Islet of Langerhans (tissue), 1 donor: ENCODE measurements around the gene KATNIP.
"Not testable (repeated sequence)": the region's sequence is repeated elsewhere in the genome, so short reads cannot be mapped to it uniquely, and the experiment has no call there.

ENCODE experiments used
- FAIRE-seq: peaks from one replicate; lab custom pipeline; 2011; peaks lifted over from hg19 to GRCh38; lab: Jason Lieb, UNC

Gene KATNIP

GRCh38 chr16:27538528-27538927 is 11.4 kb upstream of the KATNIP start:
- no peak for FAIRE-seq

DNA sequence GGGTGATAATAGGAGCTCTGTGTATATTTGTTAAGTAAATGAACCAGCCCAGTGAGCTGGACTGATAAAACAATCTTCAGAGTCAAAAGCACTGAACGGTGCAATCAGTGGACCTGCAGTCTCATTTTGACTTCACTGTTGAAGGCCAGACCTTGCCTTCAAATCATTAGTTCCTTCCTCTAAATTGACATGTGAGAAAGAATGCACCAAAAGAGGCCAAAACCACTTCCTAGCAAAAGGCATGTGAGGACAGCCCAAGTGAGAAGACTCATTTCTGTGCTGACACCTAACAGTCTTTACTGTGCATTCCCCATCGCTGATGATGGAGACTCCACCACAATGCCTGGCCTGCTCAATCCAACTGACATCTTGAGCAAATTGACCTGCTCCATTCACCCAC is 10.8 kb upstream of the KATNIP start:
- FAIRE-seq, result no peak

DNA sequence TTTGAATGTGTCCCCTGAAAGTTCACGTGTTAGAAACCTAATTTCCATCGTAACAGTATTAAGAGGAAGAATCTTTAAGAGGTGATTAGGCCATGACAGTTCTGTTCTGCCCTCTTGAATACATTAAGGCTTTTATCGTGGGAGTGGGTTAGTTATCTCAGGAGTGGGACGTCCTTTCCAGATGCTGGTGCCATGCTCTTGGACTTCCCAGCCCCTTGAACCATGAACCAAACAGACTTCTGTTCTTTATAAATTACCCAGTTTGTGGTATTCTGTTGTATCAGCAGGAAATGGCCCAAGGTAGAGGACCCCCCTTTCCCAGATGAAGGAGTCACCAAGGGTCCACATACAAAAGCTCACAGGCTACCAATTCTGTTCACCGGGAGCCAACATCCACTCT is 10.3 kb upstream of the KATNIP start:
- FAIRE-seq, result no peak

- FAIRE-seq, result no peak
Measured at GRCh38 chr16:27543801-27544200, 6.1 kb upstream of the KATNIP start.

GRCh38 chr16:27544671-27545070 is 5.3 kb upstream of the KATNIP start:
- FAIRE-seq, result no peak

DNA sequence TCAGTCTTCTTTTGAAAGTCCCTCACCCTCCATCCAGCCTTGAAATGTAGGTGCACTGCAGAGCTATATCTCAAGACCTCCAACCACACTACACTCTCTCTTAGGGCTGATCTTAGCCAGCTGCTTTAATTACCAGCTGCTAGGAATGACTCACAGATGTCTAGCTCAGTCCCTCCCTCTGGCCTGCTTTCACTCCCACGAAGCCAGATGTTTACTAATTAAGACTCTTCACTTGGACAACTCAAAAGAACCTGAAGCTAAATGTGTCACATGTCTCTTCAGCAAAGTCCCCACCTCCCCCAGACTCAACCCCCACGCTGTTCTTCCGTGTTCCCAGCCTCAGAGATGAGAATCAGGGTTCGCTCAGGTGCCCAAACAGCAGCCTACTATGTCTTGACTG is 2.8 kb upstream of the KATNIP start:
- no peak for FAIRE-seq

- no peak for FAIRE-seq
Measured at GRCh38 chr16:27547851-27548250, 2.1 kb upstream of the KATNIP start.

DNA sequence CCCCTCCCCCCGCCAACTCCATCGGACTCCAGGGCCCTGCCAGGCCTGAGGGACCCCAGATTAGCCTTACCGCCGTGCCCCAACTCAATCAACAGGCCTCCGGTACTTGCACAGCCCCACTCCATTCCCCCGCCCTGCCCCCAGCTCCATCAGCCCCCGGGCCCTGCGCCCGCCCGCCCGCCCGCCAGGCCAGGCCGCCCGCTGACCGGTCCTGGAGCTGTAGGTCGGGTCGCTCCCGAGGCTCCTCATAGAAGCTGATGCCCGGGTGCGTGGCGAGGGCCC is 539 bp upstream of the KATNIP start:
- no peak for FAIRE-seq

GRCh38 chr16:27550582-27550920 is 607 bp downstream of the KATNIP start:
- FAIRE-seq, result no peak

GRCh38 chr16:27551036-27551435 is 1.1 kb downstream of the KATNIP start:
- FAIRE-seq, result no peak

DNA sequence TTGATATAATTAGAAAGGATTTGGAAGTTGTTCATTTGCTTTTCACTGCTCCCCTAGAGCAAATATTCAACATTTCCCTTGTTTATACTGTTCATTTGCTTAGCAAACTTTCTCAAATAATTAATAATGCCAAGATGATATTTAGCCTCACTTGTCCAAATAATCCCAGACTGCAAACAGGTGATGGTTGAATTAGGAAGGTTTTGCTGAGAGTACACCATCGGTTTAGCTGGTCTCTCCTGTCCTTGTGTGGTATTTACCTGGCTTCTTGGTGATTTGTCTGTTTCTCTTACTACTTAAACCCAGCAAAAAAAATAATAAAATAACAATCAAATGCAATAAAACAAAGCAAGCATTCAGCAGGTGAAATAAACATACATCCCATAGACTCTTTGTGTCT is 6.5 kb downstream of the KATNIP start:
- FAIRE-seq, result no peak

DNA sequence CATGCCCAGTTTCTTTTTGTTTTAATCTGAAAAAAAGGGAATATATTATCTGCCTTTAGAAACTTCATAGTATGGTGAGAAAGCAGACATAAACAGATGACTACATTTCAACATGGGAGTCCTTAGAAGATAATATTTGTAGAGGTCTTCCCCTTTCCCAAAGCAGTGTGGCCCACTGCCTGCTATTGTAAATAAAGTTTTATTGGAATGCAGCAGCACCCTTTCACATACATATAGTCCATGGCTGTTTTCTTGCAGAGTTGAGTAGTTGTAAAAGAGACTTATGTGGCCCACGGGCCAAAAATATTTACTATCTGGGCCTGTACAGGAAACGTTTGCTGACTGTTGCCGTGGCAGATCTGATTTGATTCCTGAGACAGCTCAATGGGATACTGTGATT is 8.5 kb downstream of the KATNIP start:
- no peak for FAIRE-seq

DNA sequence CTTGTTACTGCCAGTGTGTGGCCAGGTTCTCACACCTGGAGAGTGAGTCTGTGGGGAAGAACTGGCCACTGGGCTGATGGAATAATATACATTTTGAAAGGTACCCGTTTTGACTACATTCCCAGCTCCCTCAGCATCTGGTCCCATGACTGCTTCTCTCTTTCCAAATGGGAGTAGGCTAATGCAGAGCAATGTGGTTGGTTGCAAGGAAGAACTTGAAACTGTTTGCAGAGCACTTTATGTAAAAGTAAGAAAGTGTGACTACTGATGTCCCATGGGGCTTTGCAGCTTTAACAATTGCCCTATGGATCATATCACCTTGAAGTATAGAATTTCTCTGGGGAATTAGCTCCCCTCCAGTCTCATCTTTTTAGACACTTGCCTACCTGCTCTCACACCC is 9.0 kb downstream of the KATNIP start:
- FAIRE-seq, result no peak

DNA sequence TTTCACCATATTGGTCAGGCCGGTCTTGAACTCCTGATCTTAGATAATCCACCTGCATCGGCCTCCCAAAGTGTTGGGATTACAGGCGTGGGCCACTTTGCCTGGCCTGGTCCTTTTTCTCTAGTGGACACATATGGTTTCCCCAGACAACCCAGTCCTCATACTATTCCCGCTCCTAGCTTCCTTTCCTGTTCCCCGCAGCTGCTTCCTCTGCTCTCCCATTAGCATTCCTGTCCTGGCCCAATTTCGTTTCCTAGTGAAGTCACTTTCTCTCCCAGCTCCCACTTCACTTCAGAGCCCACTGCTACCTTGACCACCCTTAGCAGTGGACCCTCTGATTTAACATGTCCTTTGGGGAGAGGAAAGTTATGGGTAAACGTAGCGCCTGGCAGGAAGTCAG is 11.3 kb downstream of the KATNIP start:
- no peak for FAIRE-seq

GRCh38 chr16:27564224-27564623 is 14.3 kb downstream of the KATNIP start:
- no peak for FAIRE-seq

GRCh38 chr16:27566417-27566816 is 16.5 kb downstream of the KATNIP start:
- no peak for FAIRE-seq

- FAIRE-seq, result no peak
Measured at GRCh38 chr16:27568077-27568476, 18.1 kb downstream of the KATNIP start.

GRCh38 chr16:27570986-27571385 is 21.0 kb downstream of the KATNIP start:
- not testable (repeated sequence) for FAIRE-seq

DNA sequence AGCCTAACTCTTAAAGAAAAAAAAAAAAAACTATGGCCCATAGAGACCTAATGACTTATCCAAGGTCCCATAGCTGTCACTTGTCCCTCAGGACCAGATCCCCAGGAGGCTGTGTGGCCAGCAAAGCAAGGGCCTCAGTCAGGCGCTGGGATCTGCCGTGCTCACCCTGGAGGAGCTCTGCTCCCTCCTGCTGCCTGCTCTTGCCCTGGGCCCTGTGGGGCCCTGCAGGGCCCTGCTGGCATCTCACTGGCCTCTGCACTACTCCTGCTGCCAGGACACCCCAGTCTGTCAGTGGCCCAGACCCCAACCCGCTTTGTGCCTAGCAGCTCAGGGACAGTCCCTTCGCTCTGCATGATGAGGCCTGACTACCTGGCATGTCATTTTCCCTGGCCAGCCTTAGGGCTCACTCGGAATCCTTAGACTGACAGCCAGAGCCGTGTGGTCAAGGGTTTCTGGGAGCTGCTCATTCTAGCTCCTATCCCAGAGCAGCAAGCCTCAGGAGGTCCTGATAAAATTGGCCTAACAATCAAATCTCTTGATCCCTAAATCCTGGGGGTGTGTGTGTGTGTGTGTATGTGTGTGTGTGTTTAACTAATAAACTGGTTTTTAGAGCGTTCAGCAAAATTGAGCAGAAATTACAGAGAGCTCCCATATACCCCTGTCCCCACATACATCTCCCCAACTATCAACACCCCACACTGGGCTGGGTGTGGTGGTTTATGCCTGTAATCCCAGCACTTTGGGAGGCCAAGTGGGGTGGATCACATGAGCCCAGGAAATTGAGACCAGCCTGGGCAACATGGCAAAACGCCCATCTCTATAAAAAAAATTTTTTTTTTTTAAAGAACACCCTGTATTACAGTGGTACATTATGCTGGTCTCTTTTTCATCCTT is 21.7 kb downstream of the KATNIP start:
- FAIRE-seq, result no peak

DNA sequence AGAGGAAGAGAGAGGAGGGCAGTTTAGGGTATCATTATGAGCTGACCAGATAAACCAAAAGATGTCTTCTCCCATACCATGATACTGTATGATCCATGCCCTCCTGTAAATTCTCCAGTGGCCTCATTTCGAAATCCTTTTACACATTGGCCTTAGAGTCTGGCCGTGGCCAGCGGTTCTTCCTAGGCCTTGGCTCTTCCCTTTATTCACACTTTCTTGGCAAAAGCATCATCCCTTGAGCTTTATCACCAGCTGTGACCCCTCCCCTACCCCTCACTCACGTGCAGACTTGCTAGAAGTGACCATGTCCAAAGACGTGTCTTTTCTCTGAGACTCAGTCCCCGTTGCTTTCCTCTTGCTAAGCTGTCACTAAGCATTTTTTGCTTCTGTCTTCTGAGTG is 22.8 kb downstream of the KATNIP start:
- no peak for FAIRE-seq

DNA sequence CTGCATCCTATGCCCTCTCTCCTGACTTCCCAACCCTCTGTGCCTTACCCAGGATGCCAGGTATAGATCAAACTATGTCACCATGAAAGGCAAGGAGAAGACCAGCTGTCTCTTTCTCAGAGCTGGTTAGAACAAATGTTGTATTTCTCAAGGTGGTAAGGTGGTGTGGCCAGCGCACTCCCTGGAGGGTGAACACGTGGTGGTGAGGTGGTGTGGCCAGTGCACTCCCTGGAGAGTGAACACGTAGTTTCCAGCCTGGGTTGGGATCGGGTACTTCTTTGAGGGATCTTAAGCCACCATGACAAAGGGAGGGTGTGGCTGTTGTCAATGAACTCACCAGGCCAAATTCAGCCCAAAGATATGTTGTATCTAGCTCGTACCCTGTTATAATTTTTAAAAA is 26.8 kb downstream of the KATNIP start:
- no peak for FAIRE-seq

DNA sequence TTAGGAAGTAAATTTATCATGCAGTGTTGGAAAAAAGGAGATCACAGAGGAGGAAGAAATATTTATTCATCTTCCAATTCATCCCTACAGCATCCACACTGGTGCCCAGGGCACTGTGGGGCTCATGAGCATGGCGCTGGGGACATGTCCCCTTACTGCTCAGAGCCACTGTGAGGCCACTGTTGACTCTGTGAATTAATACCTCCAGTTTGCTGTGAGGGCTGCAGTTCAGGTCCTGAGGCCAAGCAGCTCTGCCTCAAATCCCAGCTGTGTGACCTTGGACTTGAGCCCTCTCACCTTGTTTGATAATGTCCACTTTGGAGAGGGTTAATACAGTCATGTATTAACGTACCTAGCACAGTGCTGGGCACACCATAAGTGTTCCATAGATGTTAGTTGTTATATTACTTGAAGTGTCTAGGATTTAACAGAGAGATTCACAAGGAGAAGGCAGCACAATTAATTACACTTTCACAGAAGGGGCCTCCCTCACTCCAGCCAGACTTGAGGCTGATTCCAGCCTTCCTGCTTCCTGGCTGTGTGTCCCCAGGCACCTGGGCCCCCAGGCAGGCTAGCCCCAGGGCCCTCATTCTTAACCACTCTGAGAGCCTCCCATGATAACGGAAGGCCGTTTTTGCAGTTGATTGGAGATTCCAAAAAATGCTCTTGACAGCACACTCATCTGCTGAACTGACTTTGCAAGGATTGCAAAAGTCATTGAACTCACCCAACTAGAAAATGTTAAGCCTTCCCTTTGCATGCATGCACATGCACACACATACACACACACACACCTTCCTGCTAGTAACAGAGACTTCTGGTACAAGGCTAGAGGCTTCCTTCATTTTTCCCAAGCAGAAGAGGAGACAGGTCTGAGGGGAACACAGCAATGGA is 29.4 kb downstream of the KATNIP start:
- no peak for FAIRE-seq

- FAIRE-seq, result no peak
Measured at GRCh38 chr16:27582883-27583282, 32.9 kb downstream of the KATNIP start.

GRCh38 chr16:27583634-27584033 is 33.7 kb downstream of the KATNIP start:
- no peak for FAIRE-seq
